K562 (cell line): Measurements from ENCODE around the gene ATG14. TPM values are rescaled to one million over a fixed set of nuclear protein-coding genes. Genes with fewer than 3 reads are reported as not detected.

Source experiments
- CEBPB ChIP-seq: fragments of 450-650 bp; IDR thresholded peaks from 2 replicates; pipeline ENCODE4 v1.6.1; 2016; ENCODE audit warnings: missing genetic modification characterization, missing compliant biosample characterization
- ETV5 ChIP-seq: sonication (generic); formaldehyde crosslinking; IDR thresholded peaks from 2 replicates; pipeline ENCODE4 v1.4.0; 2020; ENCODE audit warnings: low read depth, mild to moderate bottlenecking, missing genetic modification reagents
- LEF1 ChIP-seq: fragments of 450-650 bp; IDR thresholded peaks from 2 replicates; pipeline ENCODE4 v1.6.1; 2016; ENCODE audit warnings: mild to moderate bottlenecking
- MTA2 ChIP-seq: fragments of 450-650 bp; IDR thresholded peaks from 2 replicates; pipeline ENCODE4 v1.6.1; 2016; ENCODE audit warnings: low read depth
- ZNF324 ChIP-seq: fragments of 250-450 bp; sonication (Bioruptor Pico); IDR thresholded peaks from 2 replicates; pipeline ENCODE4 v1.4.0; 2020; ENCODE audit warnings: mild to moderate bottlenecking
- ZNF384 ChIP-seq: IDR thresholded peaks from 2 replicates; pipeline ENCODE4 v1.6.1; 2012; ENCODE audit warnings: low read depth, low read length, improper control_type of control experiment
- polyA plus RNA-seq, 8 experiments: library from polyadenylated mRNA; depleted of rRNA in 4 of 8; stranded (reverse) in 5 of 8; unstranded in 3 of 8; fragments of >200 nt; fragmentation: Nextera tagmentation in 2 of 8; fragmentation: Illumina TruSeq in 1 of 8; extraction: Ambion mirVana in 2 of 8; extraction: Trizol in 1 of 8; gene quantifications; 2 replicates each; pipeline versions ENCODE4 v1.2.1 to v1.2.3, GENCODE V29; 2011 to 2014; ENCODE audit warnings: inconsistent platforms in 1 of 8, missing spikeins in 1 of 8
- total RNA-seq, 7 experiments: library from RNA; depleted of rRNA in 6 of 7; stranded (reverse); fragments of >200 nt in 6 of 7; fragmentation: Illumina TruSeq in 2 of 7; extraction: Trizol in 2 of 7; gene quantifications; 2 replicates each; pipeline versions ENCODE4 v1.2.1 to v1.2.3, GENCODE V29; 2011 to 2021; ENCODE audit warnings: low replicate concordance in 1 of 7
- TF ChIP-seq, protein P1 (sequence below): sonication (generic); formaldehyde crosslinking; IDR thresholded peaks from 2 replicates; pipeline ENCODE4 v1.8.1; 2023; ENCODE audit warnings: mild to moderate bottlenecking, missing genetic modification reagents
- TF ChIP-seq, protein P2 (sequence below), 2 experiments: fragments of 450-650 bp; IDR thresholded peaks; 2 replicates each; pipeline ENCODE4 v1.6.1; 2016; ENCODE audit warnings: mild to moderate bottlenecking in 2 of 2, borderline replicate concordance in 1 of 2, low read depth in 1 of 2, moderate library complexity in 1 of 2
- TF ChIP-seq, protein P3 (sequence below): fragments of 250-450 bp; sonication (Bioruptor Pico); IDR thresholded peaks from 2 replicates; pipeline ENCODE4 v1.5.1; 2021; ENCODE audit warnings: mild to moderate bottlenecking

ATG14 gene
- total and polyA plus RNA-seq, 9 of the 15 experiments (the other 6 are each of a cell fraction or from before 2014, with no cell fraction given): 0.55 to 4.2 (median 3.5) TPM

DNA sequence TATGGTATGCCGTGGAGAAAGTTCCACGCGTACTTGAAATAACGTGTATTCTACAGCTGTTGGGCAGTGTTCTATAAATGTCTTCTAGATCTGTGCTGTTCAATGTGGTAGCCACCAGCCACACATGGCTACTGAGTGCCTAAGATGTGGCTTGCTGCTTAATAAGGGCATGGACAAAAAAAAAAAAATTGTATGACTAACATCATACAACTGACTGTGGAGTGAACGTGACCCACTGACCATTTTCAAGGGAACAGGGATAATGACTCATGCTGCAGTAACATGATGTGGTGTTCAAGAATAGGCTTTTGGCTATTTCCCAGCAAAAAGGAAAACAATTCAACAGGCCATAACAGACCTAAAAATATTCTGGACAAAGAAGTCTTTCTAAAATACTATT lies 13.0 kb downstream of the ATG14 start (continued):
- TF ChIP-seq, protein P1, sequence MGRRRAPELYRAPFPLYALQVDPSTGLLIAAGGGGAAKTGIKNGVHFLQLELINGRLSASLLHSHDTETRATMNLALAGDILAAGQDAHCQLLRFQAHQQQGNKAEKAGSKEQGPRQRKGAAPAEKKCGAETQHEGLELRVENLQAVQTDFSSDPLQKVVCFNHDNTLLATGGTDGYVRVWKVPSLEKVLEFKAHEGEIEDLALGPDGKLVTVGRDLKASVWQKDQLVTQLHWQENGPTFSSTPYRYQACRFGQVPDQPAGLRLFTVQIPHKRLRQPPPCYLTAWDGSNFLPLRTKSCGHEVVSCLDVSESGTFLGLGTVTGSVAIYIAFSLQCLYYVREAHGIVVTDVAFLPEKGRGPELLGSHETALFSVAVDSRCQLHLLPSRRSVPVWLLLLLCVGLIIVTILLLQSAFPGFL (CRISPR knock-in tag): no peak
- TF ChIP-seq ZNF324 (CRISPR knock-in tag): no peak
- TF ChIP-seq, protein P2, sequence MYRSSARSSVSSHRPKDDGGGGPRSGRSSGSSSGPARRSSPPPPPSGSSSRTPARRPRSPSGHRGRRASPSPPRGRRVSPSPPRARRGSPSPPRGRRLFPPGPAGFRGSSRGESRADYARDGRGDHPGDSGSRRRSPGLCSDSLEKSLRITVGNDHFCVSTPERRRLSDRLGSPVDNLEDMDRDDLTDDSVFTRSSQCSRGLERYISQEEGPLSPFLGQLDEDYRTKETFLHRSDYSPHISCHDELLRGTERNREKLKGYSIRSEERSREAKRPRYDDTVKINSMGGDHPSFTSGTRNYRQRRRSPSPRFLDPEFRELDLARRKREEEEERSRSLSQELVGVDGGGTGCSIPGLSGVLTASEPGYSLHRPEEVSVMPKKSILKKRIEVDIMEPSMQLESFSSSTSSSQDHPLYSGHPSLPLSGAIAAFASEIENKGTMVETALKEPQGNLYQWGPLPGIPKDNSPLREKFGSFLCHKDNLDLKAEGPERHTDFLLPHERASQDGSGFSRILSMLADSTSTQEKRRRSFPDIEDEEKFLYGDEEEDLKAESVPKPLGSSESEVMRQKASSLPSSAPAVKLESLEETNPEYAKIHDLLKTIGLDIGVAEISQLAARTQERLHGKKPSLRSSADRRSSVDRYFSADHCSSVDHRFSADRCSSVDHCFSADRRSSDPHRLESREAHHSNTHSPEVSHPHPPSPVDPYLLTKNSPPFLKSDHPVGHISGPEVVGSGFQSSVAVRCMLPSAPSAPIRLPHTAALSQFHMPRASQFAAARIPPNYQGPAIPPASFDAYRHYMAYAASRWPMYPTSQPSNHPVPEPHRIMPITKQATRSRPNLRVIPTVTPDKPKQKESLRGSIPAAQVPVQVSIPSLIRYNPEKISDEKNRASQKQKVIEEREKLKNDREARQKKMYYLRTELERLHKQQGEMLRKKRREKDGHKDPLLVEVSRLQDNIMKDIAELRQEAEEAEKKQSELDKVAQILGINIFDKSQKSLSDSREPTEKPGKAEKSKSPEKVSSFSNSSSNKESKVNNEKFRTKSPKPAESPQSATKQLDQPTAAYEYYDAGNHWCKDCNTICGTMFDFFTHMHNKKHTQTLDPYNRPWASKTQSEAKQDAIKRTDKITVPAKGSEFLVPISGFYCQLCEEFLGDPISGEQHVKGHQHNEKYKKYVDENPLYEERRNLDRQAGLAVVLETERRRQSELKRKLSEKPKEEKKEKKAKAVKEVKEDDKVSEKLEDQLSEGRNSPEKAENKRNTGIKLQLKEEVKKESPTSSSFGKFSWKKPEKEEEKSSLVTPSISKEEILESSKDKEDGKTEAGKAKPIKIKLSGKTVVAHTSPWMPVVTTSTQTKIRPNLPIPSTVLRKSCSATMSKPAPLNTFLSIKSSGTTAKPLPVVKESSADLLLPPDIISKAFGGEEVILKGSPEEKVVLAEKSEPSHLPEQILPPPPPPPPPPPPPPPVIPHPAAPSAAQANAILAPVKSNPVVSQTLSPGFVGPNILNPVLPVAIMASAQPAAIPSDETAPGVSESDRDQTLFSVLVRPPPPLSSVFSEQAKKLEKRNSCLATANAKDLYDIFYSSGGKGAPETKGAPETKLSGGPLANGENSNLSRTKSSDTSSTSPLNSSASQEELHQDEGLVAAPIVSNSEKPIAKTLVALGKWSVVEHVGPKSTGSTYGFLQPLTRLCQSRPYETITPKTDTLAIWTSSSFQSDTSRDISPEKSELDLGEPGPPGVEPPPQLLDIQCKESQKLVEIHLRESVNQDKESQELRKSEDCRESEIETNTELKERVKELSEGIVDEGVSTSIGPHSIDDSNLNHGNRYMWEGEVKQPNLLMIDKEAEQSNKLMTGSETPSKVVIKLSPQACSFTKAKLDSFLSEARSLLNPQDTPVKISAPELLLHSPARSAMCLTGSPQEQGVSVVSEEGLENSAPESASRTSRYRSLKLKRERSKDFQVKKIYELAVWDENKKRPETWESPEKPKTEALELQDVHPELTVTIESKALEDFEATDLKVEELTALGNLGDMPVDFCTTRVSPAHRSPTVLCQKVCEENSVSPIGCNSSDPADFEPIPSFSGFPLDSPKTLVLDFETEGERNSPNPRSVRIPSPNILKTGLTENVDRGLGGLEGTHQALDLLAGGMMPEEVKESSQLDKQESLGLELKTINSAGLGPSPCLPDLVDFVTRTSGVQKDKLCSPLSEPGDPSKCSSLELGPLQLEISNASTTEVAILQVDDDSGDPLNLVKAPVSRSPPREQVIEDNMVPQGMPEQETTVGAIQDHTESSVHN (IDR thresholded peaks at IDR 0.05; ENCODE audit: borderline replicate concordance in 1 of 2, low read depth in 1 of 2): peak in 1 of 2 experiments; percentile 30; a peak in 1 of 4 replicates
- TF ChIP-seq LEF1: no peak
- TF ChIP-seq ETV5 (CRISPR knock-in tag): no peak
- TF ChIP-seq, protein P3, sequence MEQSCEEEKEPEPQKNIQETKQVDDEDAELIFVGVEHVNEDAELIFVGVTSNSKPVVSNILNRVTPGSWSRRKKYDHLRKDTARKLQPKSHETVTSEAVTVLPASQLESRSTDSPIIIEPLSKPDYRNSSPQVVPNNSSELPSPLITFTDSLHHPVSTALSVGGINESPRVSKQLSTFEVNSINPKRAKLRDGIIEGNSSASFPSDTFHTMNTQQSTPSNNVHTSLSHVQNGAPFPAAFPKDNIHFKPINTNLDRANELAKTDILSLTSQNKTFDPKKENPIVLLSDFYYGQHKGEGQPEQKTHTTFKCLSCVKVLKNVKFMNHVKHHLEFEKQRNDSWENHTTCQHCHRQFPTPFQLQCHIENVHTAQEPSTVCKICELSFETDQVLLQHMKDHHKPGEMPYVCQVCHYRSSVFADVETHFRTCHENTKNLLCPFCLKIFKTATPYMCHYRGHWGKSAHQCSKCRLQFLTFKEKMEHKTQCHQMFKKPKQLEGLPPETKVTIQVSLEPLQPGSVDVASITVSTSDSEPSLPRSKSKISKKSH (CRISPR knock-in tag): no peak
- no peak for TF ChIP-seq CEBPB (tag)
- TF ChIP-seq ZNF384: peak; percentile 88
- no peak for TF ChIP-seq MTA2
